Stimulated activated CD4-positive, alpha-beta T cell treated with anti-CD3 and anti-CD28 coated beads, Interleukin-4, amount 100 ng/mL, for 24 hours (primary cell): Measurements from ENCODE around the gene NFRKB.
A peak's percentile ranks its signal among the peaks of the same experiment; 100 is the strongest.
"Not testable (repeated sequence)": the region's sequence is repeated elsewhere in the genome, so short reads cannot be mapped to it uniquely, and the experiment has no call there.

Source experiments
- DNase-seq: peaks from one replicate; pipeline ENCODE4 v3.0.0-alpha.2; 2020

Gene NFRKB

DNA sequence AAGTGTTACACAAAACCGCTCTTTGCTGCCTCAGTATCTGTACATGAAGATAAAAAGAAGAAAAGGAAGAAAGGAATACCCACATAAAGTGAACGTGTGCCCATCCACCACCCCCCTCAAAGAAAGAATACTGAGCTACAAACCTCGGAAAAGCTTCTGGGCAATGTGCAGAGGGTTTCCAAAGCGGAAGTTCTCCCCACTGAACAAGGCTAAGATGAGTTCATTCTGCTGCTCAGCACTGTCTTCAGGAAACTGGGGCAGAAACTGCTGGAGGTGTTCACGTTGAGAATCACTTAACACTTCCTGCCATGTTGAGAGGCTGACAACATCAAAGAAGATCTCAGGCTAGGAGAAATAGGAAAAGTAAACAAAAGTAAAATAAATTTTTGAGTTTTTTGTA lies 6.9 kb downstream of the NFRKB start:
- DNase-seq, result no peak

DNA sequence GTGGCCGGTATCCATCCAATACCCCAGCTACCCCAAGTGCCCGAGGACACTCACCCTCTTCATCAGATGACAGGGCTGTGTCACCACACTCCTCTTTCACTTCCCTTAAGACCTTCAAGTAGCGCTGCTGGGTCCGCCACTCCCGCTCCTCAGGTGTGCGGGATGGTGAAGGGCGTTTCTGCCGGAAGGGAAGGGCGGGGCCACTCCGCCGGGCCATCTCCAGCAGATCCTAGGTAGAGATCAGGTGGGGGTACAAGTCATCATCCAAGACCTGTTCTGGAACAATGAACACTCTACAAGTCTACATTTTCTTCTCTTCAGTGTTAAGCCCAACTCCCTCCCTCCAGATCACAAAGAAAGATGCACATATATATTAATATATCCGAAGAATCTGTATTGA lies 10.0 kb downstream of the NFRKB start:
- no peak for DNase-seq

DNA sequence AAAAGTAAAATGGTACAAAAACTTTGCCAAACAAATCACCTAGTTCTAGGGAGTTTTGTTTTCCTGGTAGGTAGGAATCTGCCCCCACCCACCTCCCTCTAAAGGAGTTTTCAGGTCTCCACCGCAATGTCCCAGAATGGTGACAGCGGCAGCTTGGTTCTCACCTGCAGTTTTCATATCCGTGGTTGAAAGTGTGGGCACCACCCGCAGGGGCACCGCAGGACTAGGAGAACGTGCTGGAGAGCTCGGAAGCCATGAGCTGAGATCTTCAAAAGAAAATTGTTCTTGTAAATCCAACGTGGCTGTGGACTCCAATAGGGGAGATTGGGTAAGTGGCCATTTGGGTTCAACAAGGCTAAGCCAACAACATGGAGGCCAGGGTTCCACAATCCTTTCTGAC lies 10.8 kb downstream of the NFRKB start:
- no peak for DNase-seq

DNA sequence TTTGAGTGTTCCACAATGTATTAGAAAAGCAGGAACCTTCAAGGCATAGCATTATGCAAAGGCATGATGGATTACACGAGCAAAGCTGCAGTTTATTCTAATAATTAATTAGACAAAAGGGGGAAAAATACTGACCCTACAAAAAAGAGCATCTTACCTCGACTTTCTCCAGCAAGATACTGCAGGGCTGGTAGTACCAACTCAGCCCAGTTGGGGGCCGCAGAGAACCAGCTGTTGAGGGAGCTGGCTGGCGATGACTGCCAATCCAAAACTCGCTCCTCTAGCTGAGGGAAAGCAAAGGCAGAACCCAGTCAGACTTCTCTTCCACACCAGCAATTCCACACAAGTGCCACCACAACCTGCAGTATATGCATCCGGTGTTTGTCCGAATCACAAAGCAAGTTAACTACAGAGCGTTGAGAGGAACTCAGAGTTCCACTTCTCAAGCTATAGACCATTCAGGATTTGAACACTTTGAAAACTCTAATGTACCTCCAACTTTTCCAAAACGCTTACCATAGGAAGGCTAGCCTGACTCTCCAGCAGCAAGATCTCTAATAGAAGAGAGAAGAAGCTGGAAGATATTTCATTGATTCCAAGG lies 13.7 kb downstream of the NFRKB start:
- DNase-seq, result peak; percentile 33

DNA sequence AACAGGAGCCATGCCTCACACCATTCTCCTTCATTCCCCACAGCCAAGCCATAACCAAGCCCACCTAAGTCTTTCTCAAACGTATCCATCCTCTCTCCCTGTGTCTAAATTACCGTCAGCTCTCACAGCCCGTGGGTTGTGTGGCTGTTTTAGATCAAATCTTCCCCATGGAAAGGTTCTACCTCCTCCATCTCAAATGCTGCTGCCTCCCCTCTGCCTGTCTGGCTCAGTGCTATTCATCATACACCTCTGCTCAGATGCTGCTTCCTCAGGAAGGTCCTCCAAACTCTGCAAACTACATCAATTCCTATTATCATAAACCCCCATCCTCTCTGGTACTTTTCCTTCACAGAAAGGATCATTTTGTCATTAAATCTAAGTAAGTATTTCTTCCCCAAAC lies 15.1 kb downstream of the NFRKB start:
- no peak for DNase-seq

DNA sequence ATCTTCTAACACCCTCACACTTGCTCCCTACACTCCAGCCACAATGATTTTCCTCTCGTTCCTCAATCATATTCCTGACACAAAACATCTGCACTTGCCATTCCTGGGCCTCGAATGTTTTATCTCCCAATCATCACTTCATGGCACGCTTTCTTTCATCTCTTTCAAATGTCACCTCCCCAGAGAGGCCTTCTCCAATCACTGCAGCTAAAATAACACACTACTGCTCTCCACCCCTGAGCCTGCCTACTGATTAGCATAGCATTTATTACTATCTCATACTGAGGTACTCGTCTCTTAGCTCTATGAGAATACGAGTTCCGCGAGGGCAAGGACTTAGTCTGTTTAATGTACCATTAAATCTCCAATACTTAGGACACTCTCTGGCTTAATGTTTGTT lies 23.5 kb downstream of the NFRKB start:
- no peak for DNase-seq

DNA sequence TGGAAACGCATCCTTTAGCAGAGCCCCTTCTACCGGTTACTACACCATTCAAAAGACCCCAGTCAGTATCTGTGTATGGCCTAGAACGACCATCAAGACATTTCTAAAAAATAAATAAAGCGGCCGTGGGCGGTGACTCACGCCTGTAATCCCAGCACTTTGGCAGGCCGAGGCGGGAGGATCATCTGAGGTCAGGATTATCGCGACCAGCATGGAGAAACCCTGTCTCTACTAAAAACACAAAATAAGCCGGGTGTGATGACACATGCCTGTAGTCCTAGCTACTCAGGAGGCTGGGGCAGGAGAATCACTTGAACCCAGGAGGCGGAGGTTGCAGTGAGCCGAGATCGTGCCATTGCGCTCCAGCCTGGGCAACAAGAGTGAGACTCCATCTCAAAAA lies 26.8 kb downstream of the NFRKB start:
- not testable (repeated sequence) for DNase-seq

DNA sequence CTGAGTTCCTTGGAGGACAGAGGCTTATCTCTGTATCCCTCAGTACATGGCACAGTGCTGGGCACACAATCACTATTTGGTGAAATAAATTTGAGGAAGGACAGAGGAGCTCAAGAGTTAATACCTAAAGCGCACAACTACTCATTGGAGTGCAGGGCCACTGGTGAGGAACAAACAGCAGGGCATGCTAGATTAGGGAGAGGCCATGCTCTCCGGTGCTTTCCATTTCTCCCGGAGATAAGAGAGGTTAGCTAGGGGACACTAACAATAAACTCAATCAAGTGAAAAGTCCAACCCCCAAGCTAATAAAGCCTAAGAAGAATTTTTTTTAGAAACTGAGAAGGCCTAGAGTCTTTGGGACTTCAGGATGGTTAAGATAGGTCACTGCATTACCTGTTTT lies 29.1 kb downstream of the NFRKB start:
- no peak for DNase-seq

DNA sequence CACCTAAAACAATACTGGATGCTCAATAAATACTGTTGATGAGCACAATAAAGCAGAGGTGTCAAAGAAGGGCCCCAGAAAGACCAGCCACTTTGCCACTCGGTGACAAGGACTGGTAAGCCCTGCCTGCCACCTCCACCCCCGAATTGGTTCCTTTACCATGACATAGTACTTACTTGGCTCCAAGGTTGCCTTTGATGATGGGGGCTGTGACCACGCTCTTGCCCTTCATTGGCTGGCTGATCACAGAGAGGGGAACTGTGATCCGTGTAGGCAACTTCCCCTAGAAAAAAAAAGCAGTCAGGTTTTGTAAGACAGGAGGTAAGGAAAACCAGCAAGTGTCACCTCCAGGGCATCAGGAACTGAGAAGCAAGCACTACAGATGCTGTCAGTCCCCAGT lies 29.7 kb downstream of the NFRKB start:
- DNase-seq, result peak; percentile 16

DNA sequence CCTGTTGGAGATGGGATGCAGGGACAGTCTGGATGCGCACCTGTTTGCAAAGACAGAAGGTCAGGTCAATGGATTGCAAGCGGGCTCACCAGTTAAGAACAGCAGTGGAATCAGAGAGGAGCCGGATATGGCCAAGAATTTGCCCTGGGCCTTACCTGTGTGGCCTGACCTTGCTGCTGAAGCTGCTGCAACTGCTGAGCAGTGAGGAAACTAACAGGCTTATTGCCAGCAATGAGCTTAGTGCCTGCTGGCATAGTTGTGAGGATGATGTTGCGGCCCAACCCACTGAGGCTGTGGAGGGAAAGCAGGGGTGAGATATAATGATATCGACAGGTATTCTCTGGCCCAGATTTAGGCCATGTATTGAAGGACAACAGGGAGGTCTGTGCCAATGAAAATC lies 30.6 kb downstream of the NFRKB start:
- no peak for DNase-seq

DNA sequence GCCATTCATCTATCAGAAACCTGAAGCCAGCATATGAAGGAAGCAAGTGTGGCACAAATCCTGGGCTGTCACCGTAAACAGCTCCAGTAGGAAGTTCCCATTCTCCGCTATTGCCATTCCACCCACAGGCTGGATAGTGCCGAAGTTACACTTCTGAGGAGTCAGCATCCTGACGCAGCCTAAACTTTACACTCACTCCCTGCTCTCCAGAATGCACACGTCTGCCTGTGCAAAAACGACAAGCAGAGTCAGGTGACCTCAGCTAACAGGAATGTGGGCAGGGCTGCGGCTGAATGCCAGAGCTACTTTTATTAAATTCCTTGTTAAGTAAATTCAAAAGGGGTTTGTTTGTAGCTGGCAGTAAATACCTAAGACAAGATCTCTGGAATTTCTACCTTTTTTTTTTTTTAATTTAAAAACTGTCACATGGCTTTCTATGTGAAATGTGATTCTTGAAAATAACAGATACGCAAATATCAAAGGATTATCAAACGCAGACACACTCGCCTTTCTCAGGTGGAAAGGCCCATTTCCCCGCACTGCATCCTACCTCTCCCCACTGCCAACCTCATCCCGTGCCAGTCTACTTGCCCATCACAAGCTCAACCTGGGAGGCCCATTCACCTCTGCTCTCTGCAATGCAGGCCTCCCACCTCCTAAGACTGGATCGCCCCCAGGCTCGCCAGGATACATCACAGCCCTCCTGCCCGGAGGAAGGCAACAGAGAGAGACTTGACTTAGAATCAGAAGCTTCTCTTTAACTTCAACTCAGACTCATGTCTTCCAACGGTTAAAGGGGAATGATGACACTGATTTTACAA lies 33.5 kb downstream of the NFRKB start:
- no peak for DNase-seq

DNA sequence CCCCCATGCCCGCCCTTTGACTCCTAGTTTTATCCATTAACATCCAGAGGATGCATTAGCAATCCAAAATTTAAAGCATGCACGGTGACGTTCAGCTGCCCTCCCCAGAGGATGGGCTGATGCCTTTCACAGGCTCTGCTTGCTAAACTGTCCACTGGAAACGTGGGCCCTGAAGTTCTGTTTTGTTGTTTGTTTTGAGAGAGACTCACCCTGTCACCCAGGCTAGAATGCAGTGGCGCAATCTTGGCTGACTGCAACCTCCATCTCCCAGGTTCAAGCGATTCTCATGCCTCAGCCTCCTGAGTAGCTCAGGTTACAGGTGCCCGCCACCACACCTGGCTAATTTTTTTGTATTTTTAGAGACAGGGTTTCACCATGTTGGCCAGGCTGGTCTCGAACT lies 39.3 kb downstream of the NFRKB start:
- no peak for DNase-seq

DNA sequence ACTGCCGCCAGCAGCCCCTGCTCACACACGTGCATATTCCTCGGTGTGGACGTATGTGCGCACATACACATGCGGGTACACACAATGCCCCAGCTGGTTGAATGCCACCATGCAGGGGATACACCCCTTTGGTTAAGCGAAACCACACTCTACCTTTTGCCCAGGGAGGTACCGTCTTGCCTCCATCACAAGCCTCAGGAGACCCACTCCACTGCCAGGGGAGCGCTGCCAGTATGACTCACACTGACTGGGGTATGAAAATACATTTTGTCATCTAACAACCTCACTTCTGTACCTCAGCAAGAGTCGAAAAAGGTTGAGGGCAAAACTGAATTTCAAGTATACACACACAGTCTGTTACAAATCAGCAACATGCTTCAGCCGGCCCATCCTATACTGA lies 40.3 kb downstream of the NFRKB start:
- no peak for DNase-seq

DNA sequence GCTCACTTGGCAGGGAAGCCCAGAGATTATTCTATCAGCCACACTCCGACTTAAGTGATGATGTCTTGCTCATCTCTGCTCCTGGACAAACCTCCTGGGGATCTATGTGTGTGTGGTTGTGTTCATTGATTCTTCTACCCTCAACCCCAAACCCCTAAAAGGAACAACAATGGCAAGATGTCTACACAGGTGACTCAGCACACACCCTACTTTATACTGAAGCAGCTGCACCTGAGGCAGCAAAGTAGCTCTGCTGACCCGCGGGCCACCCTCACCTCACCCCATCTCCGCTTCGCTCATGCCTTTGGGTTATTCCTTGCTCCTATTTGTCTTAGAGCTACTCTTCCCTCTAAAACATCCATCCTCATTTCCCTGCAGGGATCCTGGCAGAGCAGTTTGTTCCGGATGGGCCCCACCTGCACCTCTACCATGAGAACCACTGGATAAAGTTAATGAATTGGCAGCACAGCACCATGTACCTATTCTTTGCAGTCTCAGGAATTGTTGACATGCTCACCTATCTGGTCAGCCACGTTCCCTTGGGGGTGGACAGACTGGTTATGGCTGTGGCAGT lies 41.1 kb downstream of the NFRKB start:
- no peak for DNase-seq

DNA sequence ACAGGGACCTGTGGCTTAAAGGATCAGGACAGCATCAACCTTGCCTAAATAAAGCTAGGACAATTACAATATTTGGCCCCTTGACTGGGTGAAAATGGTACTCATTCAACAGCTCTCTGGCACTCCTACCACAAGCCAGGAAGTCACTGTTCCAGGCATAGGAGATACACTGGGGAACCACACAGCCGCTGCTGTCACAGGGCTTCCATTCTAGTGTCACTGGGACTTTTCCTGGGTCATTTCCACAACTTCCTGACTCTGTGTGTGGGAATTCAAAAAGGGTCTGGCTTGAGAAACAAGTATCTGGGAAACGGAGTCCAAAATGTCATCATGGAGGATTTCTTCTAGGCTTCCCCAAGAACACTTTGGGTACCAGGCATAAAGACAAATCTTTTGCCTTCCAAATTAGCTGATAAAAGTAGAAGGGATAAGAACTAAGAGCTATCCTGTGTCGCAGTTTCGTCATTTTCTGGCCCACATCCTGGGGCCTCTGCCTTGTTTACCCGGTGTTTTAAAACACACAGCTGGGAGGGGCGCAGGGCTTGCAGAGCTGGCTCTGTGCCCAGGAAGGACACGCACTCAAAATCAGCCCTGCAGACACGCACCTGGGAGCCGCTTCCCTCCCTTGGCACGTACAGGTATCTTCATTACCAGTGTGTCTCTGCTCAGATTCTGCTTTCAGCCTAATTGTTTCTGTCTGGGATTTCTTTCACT lies 41.7 kb downstream of the NFRKB start:
- DNase-seq, result peak; percentile 49

DNA sequence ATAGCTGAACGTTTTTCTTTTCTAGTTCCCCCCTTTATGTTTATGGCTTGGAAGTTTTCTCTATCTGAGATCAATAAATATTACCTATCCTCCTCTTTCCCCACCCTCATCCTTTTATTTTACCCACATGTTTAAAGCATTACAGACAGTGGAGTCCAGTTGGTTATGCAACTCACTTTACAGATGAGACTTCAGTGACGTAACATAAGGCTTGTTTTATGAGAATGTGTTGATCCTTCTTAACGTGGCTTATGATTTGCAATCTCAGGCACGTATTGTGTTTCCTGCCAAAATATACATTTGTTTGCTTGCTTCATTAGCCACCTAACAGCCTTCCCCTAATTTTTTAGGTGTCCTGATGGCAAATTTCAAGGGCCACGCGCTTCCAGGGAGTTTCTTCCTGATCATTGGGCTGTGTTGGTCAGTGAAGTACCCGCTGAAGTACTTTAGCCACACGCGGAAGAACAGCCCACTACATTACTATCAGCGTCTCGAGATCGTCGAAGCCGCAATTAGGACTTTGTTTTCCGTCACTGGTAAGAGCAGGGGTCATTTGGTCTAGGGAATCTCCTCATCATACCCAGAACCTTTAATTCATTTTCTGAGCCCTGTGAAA lies 43.1 kb downstream of the NFRKB start:
- no peak for DNase-seq

DNA sequence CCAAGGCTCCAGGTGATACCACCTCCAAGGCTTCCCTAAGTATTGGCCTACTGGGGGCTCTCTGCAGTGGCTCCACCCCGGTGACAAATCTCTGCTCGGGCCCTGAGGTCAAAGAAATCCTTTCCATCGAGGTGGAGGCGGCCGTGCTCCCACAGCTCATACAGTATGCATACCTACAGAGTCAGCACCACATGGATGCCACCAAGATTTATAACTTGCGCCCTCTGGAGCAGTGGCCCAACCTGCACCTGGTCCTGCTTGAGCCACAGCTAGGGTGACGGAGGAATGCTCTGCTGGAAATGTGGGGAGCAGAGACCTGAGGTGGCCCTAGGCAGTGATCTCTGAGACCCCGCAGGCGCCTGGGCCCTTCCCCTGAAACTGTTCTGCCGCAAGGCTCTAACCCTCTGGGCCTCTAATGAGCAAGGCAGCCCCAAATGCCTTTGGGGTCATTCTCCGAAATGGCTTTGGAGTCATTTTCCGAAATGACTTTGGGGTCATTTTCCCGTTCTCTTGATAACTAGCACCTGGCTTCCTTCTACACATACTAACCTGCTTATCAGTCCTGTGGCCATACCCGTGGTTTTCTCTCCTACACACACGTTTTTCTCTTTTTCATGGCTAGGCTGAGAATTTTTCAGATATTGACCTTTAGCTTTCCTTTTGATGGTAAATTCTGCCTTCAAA lies 45.8 kb downstream of the NFRKB start:
- no peak for DNase-seq

DNA sequence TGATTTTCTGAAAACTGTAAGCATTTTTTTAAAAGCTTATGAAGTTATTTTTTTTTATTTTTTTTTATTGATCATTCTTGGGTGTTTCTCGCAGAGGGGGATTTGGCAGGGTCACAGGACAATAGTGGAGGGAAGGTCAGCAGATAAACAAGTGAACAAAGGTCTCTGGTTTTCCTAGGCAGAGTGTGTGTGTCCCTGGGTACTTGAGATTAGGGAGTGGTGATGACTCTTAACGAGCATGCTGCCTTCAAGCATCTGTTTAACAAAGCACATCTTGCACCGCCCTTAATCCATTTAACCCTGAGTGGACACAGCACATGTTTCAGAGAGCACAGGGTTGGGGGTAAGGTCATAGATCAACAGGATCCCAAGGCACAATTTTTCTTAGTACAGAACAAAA lies 48.0 kb downstream of the NFRKB start:
- DNase-seq, result not testable (repeated sequence)

DNA sequence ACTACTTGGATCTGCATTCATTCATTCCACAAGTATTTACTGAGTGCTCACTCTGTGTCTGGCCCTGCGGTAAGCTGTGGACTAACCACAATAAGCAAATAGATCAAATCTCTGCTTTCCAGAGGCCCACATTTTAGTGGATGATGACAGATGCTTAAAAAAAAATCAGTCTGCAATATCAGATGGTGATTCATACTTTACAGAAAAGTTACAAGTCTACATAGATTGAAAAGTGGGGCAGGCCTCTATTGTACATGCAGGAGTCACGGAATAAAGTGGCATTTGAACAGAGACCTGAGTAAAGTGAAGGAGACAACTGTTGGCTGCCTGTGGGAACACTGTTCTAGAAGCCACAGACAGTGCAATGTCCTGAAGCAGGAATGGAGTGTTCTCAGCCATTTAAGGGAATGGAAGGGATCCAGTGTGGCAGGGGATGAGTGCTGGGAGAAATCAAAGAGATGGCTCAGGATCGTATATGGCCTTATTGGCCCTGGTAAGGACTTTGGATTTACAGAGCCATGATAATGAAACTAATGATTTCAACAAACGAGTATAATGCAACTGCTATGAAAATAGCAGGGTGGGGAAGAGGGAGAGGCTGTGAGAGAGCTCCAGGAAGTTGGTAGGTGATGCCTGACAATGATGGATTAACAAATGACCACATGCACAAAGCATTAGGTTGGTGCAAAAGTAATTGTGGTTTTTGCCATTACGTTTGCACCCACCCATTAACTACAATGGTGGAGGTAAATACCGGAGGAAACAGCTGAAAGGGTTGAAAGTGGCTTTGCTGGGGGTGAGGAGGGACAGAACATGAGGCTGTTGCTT lies 48.7 kb downstream of the NFRKB start:
- DNase-seq, result peak; percentile 29
